Ovary (tissue), 9 donors: ENCODE results near the gene CDC42EP1. TPM values are rescaled to one million over a fixed set of nuclear protein-coding genes. Genes with fewer than 3 reads are reported as not detected.
A peak's percentile ranks its signal among the peaks of the same experiment; 100 is the strongest.

Experiments used
- DNase-seq, 5 donors: peaks; one replicate each; pipeline ENCODE4 v3.0.0-alpha.2; 2019 to 2020
- H3K27ac ChIP-seq, 2 donors: fragments of 200-600 bp; one replicate each; pipeline versions ENCODE4 v1.5.1 to v1.8.0; 2019 to 2022
- H3K27me3 ChIP-seq: fragments of 200-600 bp; one replicate; pipeline ENCODE4 v1.8.0; 2022
- H3K36me3 ChIP-seq: fragments of 200-600 bp; sonication (generic); one replicate; pipeline ENCODE4 v1.5.1; 2019
- H3K4me1 ChIP-seq: one replicate; pipeline ENCODE4 v1.8.1; 2013; ENCODE audit warnings: mild to moderate bottlenecking, moderate library complexity; ENCODE audit not compliant: insufficient read depth
- H3K4me3 ChIP-seq: fragments of 200-600 bp; sonication (generic); one replicate; pipeline ENCODE4 v1.5.1; 2017
- H3K9me3 ChIP-seq, 2 donors: fragments of 200-600 bp in 1 of 2; sonication (generic) in 1 of 2; one replicate each; pipeline versions ENCODE4 v1.5.1 to v1.8.1; 2013 to 2019; ENCODE audit warnings: mild to moderate bottlenecking in 1 of 2, moderate library complexity in 1 of 2
- EP300 ChIP-seq: sonication (generic); formaldehyde crosslinking; IDR thresholded peaks from one replicate; pipeline ENCODE4 v1.6.1; 2017; ENCODE audit warnings: antibody characterized with exemption
- POLR2A ChIP-seq: fragments of 450-650 bp; IDR thresholded peaks from one replicate; pipeline ENCODE4 v1.6.1; 2017; ENCODE audit warnings: antibody characterized with exemption, mild to moderate bottlenecking, moderate library complexity
- WGBS, 3 donors: extraction: QIAGEN DNeasy Blood & Tissue Kit in 1 of 3; methylation state at CpG; one replicate each; pipeline versions ENCODE4 v1.1.5 to v1.1.7; 2013 to 2017; 5-methylcytosine and 5-hydroxymethylcytosine counted together
- intact Hi-C, 4 donors: fragments of 100-400 bp; cut with DNase I; formaldehyde crosslinking; loops; one replicate each; pipeline versions ENCODE4 v1.11.0 to v1.15.1; 2022 to 2023
- polyA plus RNA-seq, 2 donors: library from polyadenylated mRNA; stranded (reverse); fragments of 200-250 nt in 1 of 2; fragments of 350-450 nt in 1 of 2; fragmentation: Illumina TruSeq in 1 of 2; extraction: RNeasy Lipid Tissue Mini Kit (QIAGEN cat#74804) in 1 of 2; gene quantifications; one replicate each; pipeline ENCODE4 v1.2.3, GENCODE V29; 2013 to 2014
- total RNA-seq, 7 donors: library from RNA; depleted of rRNA in 2 of 7; stranded (reverse); fragments of >200 nt in 2 of 7; fragmentation: NEBNext Ultra II Directional in 3 of 7; extraction: Animal tissue kit (Norgen Biotek cat#: 25700) in 3 of 7; gene quantifications; one replicate each; pipeline versions ENCODE4 v1.1.0 to v1.2.4, GENCODE V29; 2016 to 2023
- TF ChIP-seq, protein P1 (sequence below), 3 donors: fragments of 450-650 bp in 2 of 3; fragments of 200-600 bp in 1 of 3; IDR thresholded peaks; one replicate each; pipeline versions ENCODE4 v1.5.1 to v1.8.0; 2016 to 2022; ENCODE audit warnings: antibody characterized with exemption in 3 of 3, mild to moderate bottlenecking in 1 of 3
- donor health status: DM: no; HTN: no; CAD: no; lungs with moderate emphysema.
- donor health status: DM: no; HTN: no; CAD: no.
- donor health status: Bipolar disorder and iron deficiency.
- donor health status: DM: yes; HTN: yes; CAD: no.
- donor health status: DM: no; HTN: no; CAD: no.
- donor health status: DM: yes; HTN: yes; CAD: no.

Gene CDC42EP1
- total and polyA plus RNA-seq, 9 donors: 3.4 to 125 (median 71.8) TPM

DNA sequence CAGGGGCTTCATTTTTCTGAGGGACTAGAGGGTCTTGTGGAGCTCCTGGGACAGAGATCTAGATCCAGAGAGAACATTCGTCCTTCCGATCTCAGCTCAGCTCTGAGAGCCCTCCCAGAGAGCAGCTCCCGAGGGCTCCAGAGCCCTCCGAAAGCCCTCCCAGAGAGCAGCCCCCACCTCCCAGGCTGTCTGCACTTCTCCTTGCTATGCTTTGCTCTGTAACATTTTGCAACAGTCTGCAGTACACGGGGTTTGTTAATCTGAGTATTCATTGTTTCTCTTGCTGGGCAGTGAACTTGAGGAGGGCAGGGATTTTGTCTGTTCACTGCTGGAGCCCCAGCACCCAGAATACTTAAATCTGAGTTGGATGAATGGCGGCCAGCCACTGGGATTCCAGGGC is 50.9 kb downstream of the CDC42EP1 start:
- H3K27me3 ChIP-seq: no peaks in the 10 kb centered on the region
- no peak overlapping the region for H3K4me3 ChIP-seq
- intact Hi-C loops: no loop called here
- peaks cover 8% of the 10 kb centered on the region for H3K4me1 ChIP-seq
- no peak overlapping the region for H3K27ac ChIP-seq
- no peaks in the 10 kb centered on the region for H3K36me3 ChIP-seq
- WGBS, 3 donors: 70 to 75% (median 73%) methylated on average over 6 of the region's 6 CpGs
- no peaks in the 10 kb centered on the region for H3K9me3 ChIP-seq
- DNase-seq: no peak
- TF ChIP-seq, protein P1, sequence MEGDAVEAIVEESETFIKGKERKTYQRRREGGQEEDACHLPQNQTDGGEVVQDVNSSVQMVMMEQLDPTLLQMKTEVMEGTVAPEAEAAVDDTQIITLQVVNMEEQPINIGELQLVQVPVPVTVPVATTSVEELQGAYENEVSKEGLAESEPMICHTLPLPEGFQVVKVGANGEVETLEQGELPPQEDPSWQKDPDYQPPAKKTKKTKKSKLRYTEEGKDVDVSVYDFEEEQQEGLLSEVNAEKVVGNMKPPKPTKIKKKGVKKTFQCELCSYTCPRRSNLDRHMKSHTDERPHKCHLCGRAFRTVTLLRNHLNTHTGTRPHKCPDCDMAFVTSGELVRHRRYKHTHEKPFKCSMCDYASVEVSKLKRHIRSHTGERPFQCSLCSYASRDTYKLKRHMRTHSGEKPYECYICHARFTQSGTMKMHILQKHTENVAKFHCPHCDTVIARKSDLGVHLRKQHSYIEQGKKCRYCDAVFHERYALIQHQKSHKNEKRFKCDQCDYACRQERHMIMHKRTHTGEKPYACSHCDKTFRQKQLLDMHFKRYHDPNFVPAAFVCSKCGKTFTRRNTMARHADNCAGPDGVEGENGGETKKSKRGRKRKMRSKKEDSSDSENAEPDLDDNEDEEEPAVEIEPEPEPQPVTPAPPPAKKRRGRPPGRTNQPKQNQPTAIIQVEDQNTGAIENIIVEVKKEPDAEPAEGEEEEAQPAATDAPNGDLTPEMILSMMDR (IDR thresholded peaks at IDR 0.05): no peak
- TF ChIP-seq EP300: no peak
- no peak for TF ChIP-seq POLR2A

DNA sequence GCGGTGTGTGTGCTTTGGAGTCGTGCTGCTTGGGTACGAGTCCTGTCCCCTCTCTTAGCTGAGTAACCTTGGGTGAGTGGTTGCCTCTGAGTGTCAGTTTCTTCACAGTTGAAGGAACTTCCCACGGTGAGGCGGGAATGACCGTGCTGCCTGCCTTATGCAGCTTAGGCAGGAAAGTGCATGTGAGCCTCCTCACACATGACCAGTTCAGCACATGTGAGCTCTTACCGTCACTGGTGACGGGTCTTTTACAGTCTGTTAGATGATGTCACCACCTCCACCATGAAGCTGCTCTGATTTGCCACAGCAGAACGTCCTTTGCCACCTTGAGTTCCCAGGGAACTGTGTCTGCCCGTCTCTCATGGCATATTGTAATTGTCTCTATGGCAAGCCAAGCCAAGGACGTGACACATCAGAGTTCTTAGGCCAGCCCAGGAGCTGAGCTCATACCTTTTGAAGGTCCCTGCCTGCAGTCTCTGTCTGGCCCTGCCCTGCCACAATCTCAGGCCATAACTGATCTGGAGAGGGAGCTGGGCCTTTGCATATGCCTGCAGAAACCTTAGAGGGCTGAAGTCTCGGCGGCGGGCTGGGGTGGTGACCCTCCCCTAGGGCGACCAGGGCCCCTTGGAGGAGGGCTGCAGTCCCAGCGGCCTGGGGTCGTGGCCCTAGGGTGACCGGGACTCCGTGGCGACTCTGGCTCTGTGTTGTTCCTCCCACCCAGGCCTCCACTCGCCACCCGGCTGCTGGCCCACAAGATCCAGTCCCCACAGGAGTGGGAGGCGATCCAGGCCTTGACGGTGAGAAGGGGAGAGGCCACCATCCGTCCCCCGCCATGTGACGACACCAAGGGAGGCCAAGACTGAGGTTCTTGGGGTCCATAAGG is 56.2 kb downstream of the CDC42EP1 start:
- H3K36me3 ChIP-seq: no peaks in the 10 kb centered on the region
- H3K9me3 ChIP-seq: no peaks in the 10 kb centered on the region
- TF ChIP-seq, protein P1 (IDR thresholded peaks at IDR 0.05): no peak
- TF ChIP-seq POLR2A (no peak), EP300 (no peak)
- H3K27me3 ChIP-seq: no peaks in the 10 kb centered on the region
- no peak overlapping the region for H3K27ac ChIP-seq
- 85 to 90% (median 85%) methylated on average over 25 to 27 of the region's 27 CpGs for WGBS, 3 donors
- H3K4me1 ChIP-seq: peaks cover 4% of the 10 kb centered on the region
- DNase-seq: peak in 1 of 5 donors; percentile 23
- H3K4me3 ChIP-seq: no peak overlapping the region
- intact Hi-C loops: no loop called here

DNA sequence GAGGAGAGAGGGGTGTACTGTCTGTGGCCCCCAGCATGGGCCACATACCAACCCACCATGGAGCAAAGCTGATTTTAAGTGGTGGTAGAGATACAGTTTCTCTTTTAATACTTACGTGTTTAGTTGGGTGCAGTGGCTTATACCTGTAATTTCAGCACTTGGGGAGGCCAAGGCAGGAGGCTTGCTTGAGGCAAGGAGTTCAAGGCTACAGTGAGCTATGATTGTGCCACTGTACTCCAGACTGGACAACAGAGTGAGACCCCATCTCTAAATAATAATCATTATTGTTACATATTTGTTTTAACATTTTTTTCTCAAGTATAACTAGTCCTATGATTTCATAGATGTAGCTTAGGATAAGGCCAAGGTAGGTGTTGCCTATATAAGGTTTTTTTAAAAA is 57.2 kb downstream of the CDC42EP1 start:
- intact Hi-C loops: no loop called here
- Histone ChIP-seq H3K36me3 (no peaks in the 10 kb centered on the region), H3K27me3 (no peaks in the 10 kb centered on the region), H3K27ac (no peak overlapping the region), H3K4me3 (no peak overlapping the region), H3K9me3 (no peaks in the 10 kb centered on the region), H3K4me1 (peaks cover 4% of the 10 kb centered on the region)
- TF ChIP-seq, protein P1 (IDR thresholded peaks at IDR 0.05): no peak
- TF ChIP-seq POLR2A: no peak
- no peak for TF ChIP-seq EP300
- no peak for DNase-seq
- 84 to 97% (median 96%) methylated on average over 1 of the region's 1 CpG for WGBS, 3 donors

DNA sequence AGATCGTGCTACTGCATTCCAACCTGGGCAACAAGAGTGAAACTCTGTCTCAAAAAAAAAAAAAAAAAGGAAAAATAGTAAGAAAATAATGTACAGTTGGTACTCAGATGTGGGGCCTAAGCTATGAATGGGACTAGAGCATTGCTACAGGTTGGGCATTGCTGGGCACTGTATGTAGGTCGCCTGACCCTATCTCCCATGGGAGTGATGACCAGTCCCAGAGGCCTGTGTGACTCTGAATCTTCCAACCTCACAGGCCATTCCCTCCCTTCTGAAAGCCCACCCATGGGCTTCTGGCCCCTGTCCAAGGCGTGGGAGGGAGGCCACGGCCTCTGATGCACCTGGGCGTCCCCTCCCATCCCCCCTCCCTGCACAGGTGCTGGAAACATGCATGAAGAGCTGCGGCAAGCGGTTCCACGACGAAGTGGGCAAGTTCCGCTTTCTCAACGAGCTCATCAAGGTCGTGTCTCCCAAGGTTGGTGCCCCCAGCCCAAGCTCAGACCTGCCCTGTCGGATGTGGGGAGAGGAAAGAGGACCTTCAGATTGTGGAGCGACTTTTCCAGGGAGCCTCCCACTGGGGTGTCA is 57.9 kb downstream of the CDC42EP1 start:
- TF ChIP-seq POLR2A: no peak
- TF ChIP-seq, protein P1 (IDR thresholded peaks at IDR 0.05): no peak
- Histone ChIP-seq H3K27me3 (no peaks in the 10 kb centered on the region), H3K4me3 (no peak overlapping the region), H3K4me1 (peaks cover 4% of the 10 kb centered on the region), H3K36me3 (no peaks in the 10 kb centered on the region), H3K9me3 (no peaks in the 10 kb centered on the region), H3K27ac (no peak overlapping the region)
- DNase-seq: peak in 2 of 5 donors; percentile 34 to 41
- intact Hi-C loops: no loop called here
- 72 to 78% (median 78%) methylated on average over 14 of the region's 14 CpGs for WGBS, 3 donors
